Fibroblast of lung (primary cell): ENCODE measurements around the gene PSMC3IP.

Source experiments
- EZH2 ChIP-seq: IDR thresholded peaks from 2 replicates; pipeline ENCODE4 v1.5.1; 2012; ENCODE audit warnings: low read length, control low read depth, mild to moderate bottlenecking; ENCODE audit errors: missing control alignments
- TF ChIP-seq, protein P1 (sequence below), 2 donors: IDR thresholded peaks in 1 of 2; conservative IDR thresholded peaks in 1 of 2; 1 replicate in 1 of 2; 2 replicates in 1 of 2; pipeline ENCODE4 v1.5.1; 2011 to 2012; ENCODE audit warnings: low read length in 2 of 2, control low read depth in 1 of 2, inconsistent platforms in 1 of 2, low read depth in 1 of 2, mild to moderate bottlenecking in 1 of 2

GRCh38 chr17:42555122-42555622 is 22.4 kb downstream of the PSMC3IP start:
- TF ChIP-seq, protein P1, sequence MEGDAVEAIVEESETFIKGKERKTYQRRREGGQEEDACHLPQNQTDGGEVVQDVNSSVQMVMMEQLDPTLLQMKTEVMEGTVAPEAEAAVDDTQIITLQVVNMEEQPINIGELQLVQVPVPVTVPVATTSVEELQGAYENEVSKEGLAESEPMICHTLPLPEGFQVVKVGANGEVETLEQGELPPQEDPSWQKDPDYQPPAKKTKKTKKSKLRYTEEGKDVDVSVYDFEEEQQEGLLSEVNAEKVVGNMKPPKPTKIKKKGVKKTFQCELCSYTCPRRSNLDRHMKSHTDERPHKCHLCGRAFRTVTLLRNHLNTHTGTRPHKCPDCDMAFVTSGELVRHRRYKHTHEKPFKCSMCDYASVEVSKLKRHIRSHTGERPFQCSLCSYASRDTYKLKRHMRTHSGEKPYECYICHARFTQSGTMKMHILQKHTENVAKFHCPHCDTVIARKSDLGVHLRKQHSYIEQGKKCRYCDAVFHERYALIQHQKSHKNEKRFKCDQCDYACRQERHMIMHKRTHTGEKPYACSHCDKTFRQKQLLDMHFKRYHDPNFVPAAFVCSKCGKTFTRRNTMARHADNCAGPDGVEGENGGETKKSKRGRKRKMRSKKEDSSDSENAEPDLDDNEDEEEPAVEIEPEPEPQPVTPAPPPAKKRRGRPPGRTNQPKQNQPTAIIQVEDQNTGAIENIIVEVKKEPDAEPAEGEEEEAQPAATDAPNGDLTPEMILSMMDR (conservative IDR thresholded peaks at IDR 0.05 in 1 of 2, IDR thresholded peaks at IDR 0.05 in 1 of 2; ENCODE audit: low read depth in 1 of 2, low read length in 2 of 2) = no peak
- no peak for TF ChIP-seq EZH2
